SK-N-DZ (cell line): ENCODE data around the gene JPT2. TPM values are rescaled to one million over a fixed set of nuclear protein-coding genes. Genes with fewer than 3 reads are reported as not detected.
A peak's percentile ranks its signal among the peaks of the same experiment; 100 is the strongest.

Experiments used
- DNase-seq: peaks from one replicate; pipeline ENCODE4 v3.0.0-alpha.2; 2015; ENCODE audit warnings: low spot score
- polyA plus RNA-seq, 2 experiments: library from polyadenylated mRNA; depleted of rRNA; stranded (reverse); fragments of >200 nt; gene quantifications; 2 replicates each; pipeline ENCODE4 v1.2.3, GENCODE V29; 2014

JPT2 gene, protein sequence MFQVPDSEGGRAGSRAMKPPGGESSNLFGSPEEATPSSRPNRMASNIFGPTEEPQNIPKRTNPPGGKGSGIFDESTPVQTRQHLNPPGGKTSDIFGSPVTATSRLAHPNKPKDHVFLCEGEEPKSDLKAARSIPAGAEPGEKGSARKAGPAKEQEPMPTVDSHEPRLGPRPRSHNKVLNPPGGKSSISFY
- 101 and 120 TPM in 2 replicates for polyA plus RNA-seq (2014; cell fraction: cytosol; rRNA removed)
- 54.7 and 72.5 TPM in 2 replicates for polyA plus RNA-seq (2014; cell fraction: nucleus; rRNA removed)

GRCh38 chr16:1677942-1678499 lies at the start of gene JPT2:
Gene JPT2 (plus strand): TSS chr16:1678279. CDS start chr16:1678313, 34 bp downstream.
- peak; percentile 97 for DNase-seq

GRCh38 chr16:1630450-1631213 lies 47.4 kb upstream of the JPT2 start:
- no peak for DNase-seq

DNA sequence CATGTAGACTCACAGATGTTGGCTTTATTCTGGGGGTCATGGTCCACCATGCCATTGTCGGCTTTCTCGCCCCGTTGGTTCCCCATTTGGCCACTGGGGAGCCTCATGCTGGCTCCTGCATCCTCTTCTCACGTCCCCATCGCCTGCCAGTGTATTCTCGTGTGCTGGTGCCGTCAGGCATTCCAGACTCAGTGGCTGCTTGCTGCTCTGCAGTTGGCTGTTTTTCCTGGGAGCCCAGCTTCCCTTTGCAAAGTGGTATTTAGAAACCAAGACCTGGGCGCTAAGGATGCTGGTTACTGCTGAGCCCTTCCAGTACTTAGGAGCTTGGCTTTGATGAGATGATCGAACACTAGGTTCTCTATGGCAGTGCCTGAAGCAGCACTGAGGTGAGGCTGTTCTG lies 46.8 kb upstream of the JPT2 start:
- no peak for DNase-seq

DNA sequence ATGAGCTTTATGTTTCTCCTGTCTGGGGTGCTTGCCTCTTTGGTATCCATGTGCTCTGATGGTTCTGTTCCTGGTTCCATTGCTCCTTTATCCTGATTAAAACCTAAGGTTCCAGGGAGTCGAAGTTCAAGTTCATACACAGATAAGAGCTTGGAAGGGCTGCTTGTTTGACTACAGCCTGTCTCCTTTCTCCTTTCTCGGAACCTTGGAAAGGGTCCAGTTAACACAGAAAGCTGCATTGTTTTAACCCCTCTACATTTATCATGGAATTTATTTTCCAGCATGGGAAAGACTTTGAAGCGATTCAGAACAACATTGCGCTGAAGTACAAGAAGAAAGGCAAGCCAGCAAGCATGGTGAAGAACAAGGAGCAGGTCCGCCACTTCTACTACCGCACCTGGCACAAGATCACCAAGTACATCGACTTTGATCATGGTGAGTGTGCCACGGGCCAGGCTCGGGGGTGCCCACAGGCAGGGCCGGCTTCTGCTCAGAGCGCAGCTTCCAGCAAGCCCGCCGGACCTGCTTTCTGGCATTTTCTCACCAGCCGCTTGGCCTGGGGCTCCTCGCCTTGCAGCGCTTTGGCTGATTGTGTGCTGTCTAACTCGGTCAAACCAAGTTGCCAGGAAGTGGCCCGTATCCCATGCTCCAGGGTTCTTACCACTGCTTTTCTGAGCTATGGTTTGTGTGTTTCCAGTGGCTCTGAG lies 46.0 kb upstream of the JPT2 start:
- DNase-seq = no peak

DNA sequence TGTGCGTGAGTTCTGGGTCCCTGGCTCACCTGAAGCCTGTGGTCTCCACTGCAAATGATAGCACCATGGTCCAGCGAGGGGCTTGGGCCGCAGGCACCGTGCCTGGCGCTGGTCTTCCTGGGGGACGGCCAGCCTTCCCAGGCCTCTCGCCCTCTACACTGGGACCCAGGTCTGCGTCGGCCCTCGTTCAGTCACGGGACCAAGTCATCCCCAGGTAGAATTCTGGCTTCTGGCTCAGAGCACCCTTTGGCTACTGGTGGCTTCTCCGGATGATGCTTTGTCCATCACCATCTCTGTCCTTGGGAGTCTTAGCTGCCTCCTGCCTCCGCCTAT lies 45.5 kb upstream of the JPT2 start:
- DNase-seq = no peak

DNA sequence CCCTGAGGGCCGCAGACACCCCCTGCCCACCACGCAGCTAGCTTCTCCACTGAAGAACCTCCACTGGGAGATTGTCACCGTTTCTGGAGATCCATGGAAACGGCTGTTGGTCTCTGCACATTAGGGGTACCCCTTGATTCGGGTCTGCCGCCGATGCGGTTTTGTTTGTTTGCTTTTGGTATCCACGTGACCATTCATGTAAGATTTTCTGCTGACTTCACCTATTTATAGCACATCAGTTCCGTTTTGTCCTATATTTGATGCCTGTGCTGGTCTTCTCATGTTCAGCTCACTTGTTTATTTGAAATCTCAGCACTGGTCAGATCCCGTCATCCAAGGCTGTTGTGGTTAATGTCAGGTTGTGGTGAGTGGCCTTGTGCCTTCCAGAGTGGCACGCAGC lies 44.8 kb upstream of the JPT2 start:
- no peak for DNase-seq

DNA sequence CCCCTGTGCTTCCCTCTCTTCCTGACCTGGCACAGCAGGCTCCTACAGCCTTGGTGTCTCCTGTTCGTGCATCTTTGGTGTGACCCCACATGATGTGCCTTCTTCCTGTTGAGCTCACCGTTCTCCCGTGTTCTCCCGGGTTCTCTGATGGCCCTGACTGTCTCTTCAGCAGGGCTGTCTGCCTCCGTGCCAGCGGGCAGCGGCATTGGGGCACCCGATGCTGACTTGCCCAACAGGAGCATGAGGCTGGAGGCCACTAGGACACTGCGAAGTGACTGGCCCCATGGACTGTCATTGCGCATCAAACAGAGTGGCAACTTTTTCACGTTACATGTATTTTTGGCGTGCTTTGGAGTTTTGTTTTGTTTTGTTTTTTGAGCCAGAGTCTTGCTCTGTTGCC lies 43.5 kb upstream of the JPT2 start:
- no peak for DNase-seq

DNA sequence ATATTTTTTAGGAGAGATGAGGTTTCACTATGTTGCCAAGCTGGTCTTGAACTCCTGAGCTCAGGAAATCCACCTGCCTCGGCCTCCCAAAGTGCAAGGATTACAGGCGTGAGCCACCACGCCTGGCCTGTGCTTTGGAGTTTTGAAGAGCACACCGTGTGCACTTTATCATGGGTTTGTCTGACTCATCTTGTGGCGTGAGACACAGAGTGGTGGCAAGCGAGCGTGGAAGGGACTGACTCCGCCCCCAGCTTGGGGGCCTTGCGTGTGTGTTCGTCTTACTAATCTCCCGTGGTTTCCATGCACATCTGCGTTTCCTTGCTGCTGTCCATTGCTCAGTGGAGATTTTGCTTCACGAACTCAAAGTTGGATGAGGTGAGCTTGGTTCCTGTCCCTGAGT lies 43.0 kb upstream of the JPT2 start:
- no peak for DNase-seq

DNA sequence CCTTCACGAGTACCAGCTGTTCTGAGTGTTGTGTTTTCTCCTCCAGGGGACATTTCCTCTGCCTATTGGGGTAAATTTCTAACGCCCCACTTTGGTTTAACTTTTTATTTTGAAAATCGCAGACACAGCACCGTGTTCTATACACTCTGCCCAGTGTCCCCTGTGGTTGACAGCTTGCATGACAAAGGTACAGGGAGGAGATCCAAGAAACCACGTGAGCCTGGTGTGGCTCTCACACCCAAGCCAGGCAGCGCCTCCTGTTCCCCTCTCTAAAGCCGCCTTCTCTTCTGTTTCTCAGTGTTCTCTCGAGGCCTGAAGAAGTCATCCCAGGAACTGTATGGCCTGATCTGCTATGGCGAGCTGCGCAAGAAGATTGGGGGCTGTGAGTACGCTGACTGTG lies 40.6 kb upstream of the JPT2 start:
- DNase-seq = no peak

DNA sequence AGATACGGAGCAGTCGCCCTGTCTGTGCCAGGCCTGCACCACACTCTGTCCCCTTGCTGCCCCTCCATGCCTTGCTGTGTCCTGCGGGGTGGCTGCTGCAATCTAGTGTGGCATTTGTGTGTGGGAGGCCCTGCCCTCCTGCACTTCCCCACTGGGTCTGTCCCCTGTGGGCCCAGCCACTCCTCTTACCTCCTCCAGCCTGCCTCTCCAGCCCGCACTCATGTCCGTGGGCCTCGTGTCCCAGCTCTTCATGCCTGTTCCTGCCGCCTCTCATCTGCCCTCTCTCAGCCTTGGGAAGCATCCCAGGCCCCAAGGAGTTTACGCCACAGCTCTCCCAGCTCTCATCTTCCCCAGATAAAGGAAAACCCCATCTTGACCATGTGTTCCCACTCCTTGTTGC lies 39.3 kb upstream of the JPT2 start:
- DNase-seq = no peak

DNA sequence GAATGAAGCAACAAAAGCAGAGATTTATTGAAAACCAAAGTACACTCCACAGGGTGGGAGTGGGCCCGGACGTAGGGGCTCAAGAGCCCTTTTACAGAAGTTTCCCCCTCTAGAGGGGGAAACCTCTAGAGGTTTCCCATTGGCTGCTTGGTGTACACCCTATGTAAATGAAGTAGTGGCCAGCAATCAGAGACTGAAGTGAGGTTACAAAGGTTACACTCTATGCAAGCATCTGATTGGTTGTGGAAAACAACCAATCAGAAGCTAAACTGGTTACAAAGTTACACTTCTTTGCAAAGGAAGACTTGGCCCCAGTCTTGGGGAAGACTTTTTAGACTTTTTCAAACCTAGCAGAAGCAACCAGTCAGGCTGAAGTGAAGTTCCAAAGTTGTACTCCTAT lies 38.8 kb upstream of the JPT2 start:
- DNase-seq = no peak

DNA sequence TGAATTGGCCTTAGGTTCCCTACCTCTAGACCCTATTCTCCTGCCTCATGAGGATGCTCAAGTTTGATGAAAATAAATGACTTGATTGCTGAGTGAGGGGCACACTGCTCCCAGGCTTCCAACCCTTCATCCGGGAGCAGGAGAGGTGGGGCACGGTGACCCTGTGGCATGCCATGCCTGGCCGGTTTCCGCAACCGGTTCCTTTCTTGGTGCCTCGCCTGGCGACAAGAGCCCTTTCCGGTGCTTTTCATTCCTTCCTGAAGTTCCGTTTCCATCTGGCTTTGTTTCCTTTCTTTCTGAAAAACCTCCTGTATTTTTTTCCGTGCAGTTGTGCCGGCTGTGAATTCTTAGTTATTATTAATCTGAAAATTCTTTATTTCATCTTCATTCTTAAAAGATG lies 38.2 kb upstream of the JPT2 start:
- DNase-seq = no peak

DNA sequence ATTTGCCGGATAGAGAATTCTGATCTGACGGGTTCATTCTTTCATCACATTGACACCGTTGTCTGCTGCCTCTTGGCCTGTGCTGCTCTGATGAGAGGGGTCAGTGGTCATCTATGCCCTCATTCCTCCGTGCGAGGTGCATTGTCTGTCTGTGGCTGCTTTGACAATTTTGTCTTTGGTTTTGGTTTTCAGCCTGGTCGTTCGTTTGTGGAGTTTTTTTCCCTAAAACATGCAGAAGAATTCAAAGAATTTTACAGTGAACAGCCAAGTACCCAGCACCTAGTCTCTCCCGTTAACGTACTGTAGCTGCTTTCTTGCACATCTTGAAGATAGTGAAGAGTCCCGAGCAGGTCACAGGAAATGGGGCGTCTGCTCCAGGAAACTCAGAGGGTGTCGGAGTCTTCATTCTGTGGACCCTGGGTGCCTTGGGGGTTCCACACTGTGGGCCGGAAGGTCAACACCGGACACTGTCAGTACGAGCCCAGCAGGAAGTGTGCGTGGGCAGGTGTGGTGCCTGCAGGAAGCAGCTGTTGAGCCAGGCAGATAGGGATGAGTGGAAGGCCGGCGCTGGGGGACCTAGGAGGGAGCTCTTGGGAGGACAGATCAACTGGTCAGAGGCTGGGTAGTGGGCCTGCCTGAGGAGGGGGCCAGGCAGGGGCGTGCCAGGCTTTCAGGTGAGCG lies 37.7 kb upstream of the JPT2 start:
- no peak for DNase-seq

- no peak for DNase-seq
Observed at GRCh38 chr16:1641261-1641660, 36.8 kb upstream of the JPT2 start.

- no peak for DNase-seq
Observed at GRCh38 chr16:1642148-1642547, 35.9 kb upstream of the JPT2 start.

- no peak for DNase-seq
Observed at GRCh38 chr16:1642753-1643152, 35.3 kb upstream of the JPT2 start.

GRCh38 chr16:1643521-1643920 lies 34.6 kb upstream of the JPT2 start:
- no peak for DNase-seq

DNA sequence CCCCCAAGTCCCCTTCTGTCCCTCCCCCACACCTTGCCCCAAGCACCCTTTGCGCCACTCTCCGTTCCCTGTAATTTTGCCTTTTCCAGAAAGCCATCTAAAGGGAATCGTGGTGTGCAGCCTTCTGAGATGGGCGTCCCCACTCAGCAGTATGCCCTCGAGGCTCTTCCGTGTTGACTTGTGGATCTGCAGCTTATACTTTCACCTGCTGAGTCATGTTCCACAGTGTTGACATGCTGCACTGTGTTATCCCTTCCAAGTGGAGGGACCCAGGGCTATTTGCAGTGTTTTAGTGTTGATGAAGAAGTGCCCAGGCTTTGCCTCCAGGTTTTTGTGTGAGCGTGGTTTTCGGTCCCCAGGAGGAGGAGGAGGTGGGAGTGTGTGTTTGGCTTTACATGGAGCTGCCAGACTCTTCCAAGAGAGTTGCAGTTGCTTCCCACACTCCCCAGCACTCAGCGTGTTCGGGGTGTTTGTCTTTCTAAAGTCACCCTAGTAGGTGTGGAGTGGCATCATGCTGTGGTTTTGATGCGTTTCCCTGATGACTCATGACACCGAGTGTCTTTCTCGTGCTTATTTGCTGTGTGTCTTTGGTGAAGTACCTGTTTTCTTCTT lies 32.1 kb upstream of the JPT2 start:
- DNase-seq = no peak

DNA sequence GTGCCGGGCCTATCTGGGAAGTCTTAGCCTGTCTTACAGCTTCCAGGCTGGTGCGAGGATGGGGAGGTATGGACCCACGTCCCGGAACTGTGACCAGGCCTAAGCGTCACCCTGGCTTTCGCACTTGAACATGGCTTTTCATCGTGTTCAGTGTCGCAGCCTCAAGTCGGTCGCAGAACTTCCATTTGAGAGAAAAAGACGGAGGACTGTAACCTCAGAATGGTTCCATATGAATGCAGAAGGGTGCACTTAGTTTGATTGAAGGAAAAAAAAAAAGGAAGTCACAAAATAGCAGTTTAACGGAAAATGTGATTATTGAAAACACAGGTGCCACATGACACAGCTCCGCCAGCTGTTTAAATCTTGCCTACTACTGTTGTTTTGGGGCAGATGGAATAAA lies 30.2 kb upstream of the JPT2 start:
- DNase-seq = no peak

DNA sequence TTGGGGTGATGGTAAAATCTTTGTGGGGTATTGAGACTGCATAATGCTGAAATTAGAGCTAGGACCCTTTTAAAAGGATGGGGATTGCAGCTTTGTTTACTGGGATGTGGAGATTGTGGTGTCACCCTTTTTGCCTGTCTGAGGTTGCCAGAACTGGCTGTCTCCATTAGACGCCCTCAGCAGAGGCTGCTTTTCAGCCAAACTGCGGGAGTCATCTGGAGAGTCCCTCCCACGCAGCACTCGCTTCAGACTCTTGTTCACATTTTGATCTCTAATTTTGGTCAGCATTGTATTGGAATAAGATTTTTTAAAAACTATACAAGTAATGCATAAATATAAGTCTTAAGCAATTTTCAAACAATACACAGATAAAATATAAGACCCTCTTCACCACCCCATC lies 27.9 kb upstream of the JPT2 start:
- DNase-seq = no peak
